ENCODE results near the gene ARFIP2.

The ARFIP2 gene

GRCh38 chr11:6457581-6458320 lies 23.4 kb downstream of the ARFIP2 start:
- H3K27ac ChIP-seq = no peak overlapping the region
- no peak for TF ChIP-seq CTCF (IDR thresholded peaks at IDR 0.05)
- TF ChIP-seq ZFX (IDR thresholded peaks at IDR 0.05; ENCODE audit: borderline replicate concordance) = no peak

DNA sequence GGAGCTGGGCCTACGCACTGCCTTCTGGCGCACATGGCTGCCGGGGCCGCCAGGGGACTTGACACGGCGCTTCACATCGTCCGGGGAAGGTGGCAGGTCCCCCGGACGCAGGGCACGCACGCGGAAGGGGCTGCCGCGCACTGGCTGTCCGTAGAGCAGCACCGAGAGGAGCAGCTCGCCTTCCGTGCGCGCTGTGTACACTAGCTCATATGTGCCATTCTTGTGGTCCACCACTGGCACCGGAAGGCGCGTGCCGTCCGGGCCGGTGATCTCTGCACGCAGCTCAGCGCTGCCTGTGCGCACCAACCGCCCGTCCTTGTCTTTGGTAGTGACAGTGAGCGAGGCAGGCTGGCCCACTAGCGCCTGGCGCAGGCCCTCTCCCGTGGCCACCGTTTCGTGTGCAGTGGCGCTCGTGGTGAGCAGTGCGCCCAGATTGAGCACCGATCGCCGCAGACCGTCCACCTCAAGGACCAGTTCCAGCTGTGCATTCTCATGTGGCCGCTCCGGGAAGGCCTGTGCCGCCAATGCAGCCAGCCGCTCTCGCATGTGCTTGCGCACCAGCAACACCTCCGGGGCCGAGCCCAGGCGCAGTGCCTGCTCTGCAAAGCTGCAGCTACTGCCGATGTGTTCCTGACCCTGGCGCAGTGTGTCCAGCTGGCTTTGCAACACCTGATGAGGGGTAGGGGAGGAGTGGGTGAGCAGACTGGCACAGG lies 24.6 kb downstream of the ARFIP2 start:
- no peak overlapping the region for H3K27ac ChIP-seq
- TF ChIP-seq ZFX (IDR thresholded peaks at IDR 0.05; ENCODE audit: borderline replicate concordance) (no peak), CTCF (IDR thresholded peaks at IDR 0.05) (no peak)

DNA sequence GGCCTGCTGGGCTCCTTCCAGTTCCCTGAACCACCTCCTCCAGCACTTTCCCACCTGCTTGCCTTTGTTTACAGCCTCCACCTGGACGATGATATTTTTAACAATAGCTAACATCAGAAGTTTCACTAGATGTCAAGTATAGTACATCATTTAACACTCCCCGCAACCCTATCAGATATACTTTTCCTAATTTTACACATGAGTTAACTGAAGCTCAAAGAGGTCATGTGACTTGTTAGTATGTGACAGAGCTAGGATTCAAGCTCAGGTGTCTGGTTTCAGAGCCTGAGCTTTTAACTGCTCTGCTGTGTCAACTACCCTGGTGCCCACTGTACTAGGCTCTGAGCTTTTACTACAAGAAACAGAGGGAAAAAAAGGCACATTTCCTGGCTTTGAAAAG lies 26.1 kb downstream of the ARFIP2 start:
- no peak for TF ChIP-seq ZFX (IDR thresholded peaks at IDR 0.05; ENCODE audit: borderline replicate concordance)
- TF ChIP-seq CTCF (IDR thresholded peaks at IDR 0.05) = no peak
- H3K27ac ChIP-seq = peak overlapping the region; percentile 1; the same call in 1 of the 2 replicates

- TF ChIP-seq ZFX (IDR thresholded peaks at IDR 0.05; ENCODE audit: borderline replicate concordance) (no peak), CTCF (IDR thresholded peaks at IDR 0.05) (no peak)
- H3K27ac ChIP-seq = no peak overlapping the region
These were observed 28.0 kb downstream of the ARFIP2 start for GRCh38 chr11:6453152-6453551.

DNA sequence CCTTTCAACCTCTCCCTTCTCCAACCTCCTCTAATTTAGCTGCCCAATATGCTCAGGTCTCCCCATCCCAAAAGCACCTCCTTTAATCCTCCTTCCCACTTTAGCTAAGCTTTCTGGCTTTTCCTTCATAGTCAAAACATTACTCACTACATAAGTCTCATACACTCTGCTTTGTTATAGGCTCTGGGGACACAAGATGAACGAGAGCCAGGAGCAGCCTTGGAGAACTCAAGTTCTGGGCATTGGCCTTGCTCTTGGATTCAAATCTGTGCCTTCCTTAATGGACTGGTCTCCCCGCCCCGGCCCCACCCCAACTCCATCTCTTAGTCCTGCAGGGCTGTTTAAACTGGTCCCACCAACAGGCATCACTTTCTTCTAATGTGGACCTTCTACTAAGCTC lies 28.9 kb downstream of the ARFIP2 start:
- no peak overlapping the region for H3K27ac ChIP-seq
- no peak for TF ChIP-seq CTCF (IDR thresholded peaks at IDR 0.05)
- no peak for TF ChIP-seq ZFX (IDR thresholded peaks at IDR 0.05; ENCODE audit: borderline replicate concordance)

GRCh38 chr11:6448574-6448973 lies 32.6 kb downstream of the ARFIP2 start:
- H3K27ac ChIP-seq = no peak overlapping the region
- TF ChIP-seq ZFX (IDR thresholded peaks at IDR 0.05; ENCODE audit: borderline replicate concordance) = no peak
- TF ChIP-seq CTCF (IDR thresholded peaks at IDR 0.05) = no peak

Data from 22Rv1 (cell line).